ENCODE measurements around the gene GPSM1.
"Not testable (repeated sequence)": the region's sequence is repeated elsewhere in the genome, so short reads cannot be mapped to it uniquely, and the experiment has no call there.

GPSM1 gene

DNA sequence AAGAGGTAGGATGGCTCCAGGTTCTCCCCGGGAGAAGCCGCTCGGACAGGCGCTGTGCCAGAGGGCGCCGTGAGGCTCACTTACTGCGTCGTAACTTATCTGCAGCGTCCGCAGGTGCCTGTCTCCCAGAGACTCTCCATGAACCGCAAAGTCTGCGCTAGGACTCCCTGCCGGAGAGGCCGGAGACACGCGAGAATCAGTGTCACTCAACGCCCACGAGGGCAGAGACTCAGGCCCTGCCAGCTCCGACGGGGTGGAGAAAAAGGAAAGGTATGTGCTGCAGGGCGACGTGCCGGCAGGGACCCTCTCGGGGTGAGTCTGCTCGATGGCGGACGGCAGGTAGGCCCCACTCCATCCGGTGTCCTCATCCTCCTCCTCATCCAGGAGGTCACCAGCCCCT lies 79.7 kb downstream of the GPSM1 start:
- H3K27me3 ChIP-seq (ENCODE audit: control insufficient read depth, insufficient read depth, low read length); H3K4me3 ChIP-seq (ENCODE audit: low read length); DNase-seq (ENCODE audit: low read depth, low spot score); H3K9me3 ChIP-seq (ENCODE audit: control insufficient read depth, insufficient read depth, low read length); H3K27ac ChIP-seq (ENCODE audit: low read length); H3K4me1 ChIP-seq (ENCODE audit: control insufficient read depth, insufficient read depth, low read length): not testable (repeated sequence)
- no CpG with 5 or more reads among the region's 28 CpGs for WGBS (ENCODE audit: insufficient coverage, insufficient read length)
- H3K36me3 ChIP-seq (ENCODE audit: control insufficient read depth, insufficient read depth, low read length): peaks cover 32% of the 10 kb centered on the region

DNA sequence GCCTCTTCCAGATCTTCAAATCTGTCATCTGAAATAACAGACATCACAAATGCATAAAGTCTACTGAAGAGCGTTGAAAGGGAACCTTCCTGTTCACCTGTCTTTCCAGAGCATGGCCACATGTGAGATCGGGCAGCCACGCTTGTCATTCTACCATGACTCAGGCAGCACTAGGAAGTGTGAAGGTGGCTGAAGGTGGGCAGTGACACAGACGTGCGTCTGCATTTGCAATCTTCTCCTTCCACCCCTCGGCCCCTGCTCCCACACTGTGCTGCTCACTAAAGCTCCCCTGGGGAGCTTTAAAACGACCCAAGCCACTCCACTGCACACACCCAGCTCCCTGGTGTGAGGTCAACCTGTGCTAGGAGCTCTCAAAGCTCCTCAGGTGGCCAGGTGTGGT lies 80.6 kb downstream of the GPSM1 start:
- no peaks in the 10 kb centered on the region for H3K9me3 ChIP-seq (ENCODE audit: control insufficient read depth, insufficient read depth, low read length)
- no CpG with 5 or more reads among the region's 7 CpGs for WGBS (ENCODE audit: insufficient coverage, insufficient read length)
- no peak overlapping the region for H3K4me3 ChIP-seq (ENCODE audit: low read length)
- DNase-seq (ENCODE audit: low read depth, low spot score): no peak
- H3K27me3 ChIP-seq (ENCODE audit: control insufficient read depth, insufficient read depth, low read length): no peaks in the 10 kb centered on the region
- peaks cover 34% of the 10 kb centered on the region for H3K36me3 ChIP-seq (ENCODE audit: control insufficient read depth, insufficient read depth, low read length)
- no peak overlapping the region for H3K27ac ChIP-seq (ENCODE audit: low read length)
- H3K4me1 ChIP-seq (ENCODE audit: control insufficient read depth, insufficient read depth, low read length): no peaks in the 10 kb centered on the region; the same call in 1 of the 2 replicates

All from iPS DF 6.9 (cell line).